Subcutaneous adipose tissue (tissue), 4 donors: ENCODE results near the gene PFKL. TPM values are rescaled to one million over a fixed set of nuclear protein-coding genes. Genes with fewer than 3 reads are reported as not detected.

Experiments used
- CTCF ChIP-seq: fragments of 450-650 bp; IDR thresholded peaks from one replicate; pipeline ENCODE4 v1.5.1; 2016; ENCODE audit warnings: low read depth, mild to moderate bottlenecking, control low read depth, antibody characterized with exemption, moderate library complexity
- total RNA-seq, 4 donors: library from RNA; depleted of rRNA; stranded (reverse); fragments of >200 nt; gene quantifications; one replicate each; pipeline ENCODE4 v1.1.0, GENCODE V29; 2016

Gene PFKL
- total RNA-seq, 4 donors from 2014 or later, result 51.0 to 177 (median 77.3) TPM

GRCh38 chr21:44329971-44330681 is 30.3 kb downstream of the PFKL start:
- TF ChIP-seq CTCF, result no peak

- TF ChIP-seq CTCF, result no peak
Observed at GRCh38 chr21:44330698-44331097, 30.8 kb downstream of the PFKL start.

- TF ChIP-seq CTCF, result no peak
Observed at GRCh38 chr21:44331209-44331608, 31.4 kb downstream of the PFKL start.

GRCh38 chr21:44331650-44332307 is 31.9 kb downstream of the PFKL start:
- TF ChIP-seq CTCF, result no peak

GRCh38 chr21:44332383-44332782 is 32.5 kb downstream of the PFKL start:
- TF ChIP-seq CTCF, result no peak

- TF ChIP-seq CTCF, result no peak
Observed at GRCh38 chr21:44332965-44333364, 33.1 kb downstream of the PFKL start.

GRCh38 chr21:44333509-44334328 is 33.9 kb downstream of the PFKL start:
- TF ChIP-seq CTCF, result no peak
